GM23338 (cell line): Measurements from ENCODE around the gene KLF2. TPM values are rescaled to one million over a fixed set of nuclear protein-coding genes. Genes with fewer than 3 reads are reported as not detected.

Experiments used
- ATAC-seq: fragments of 200-7000 bp; cut with Tn5 transposase; 3 replicates; pipeline ENCODE4 v1.9.1; 2020
- DNase-seq: peaks from one replicate; pipeline ENCODE4 v3.0.0-alpha.2; 2015; ENCODE audit warnings: low spot score
- H2AFZ ChIP-seq: fragments of 200-600 bp; sonication (generic); 2 replicates; pipeline ENCODE4 v1.8.0; 2016; ENCODE audit warnings: antibody characterized with exemption, mild to moderate bottlenecking, moderate library complexity
- H3F3A ChIP-seq: fragments of 200-600 bp; sonication (generic); replicated peaks from 2 replicates; pipeline ENCODE4 v1.8.0; 2017; ENCODE audit warnings: antibody characterized with exemption, mixed run types, low read depth
- H3K27ac ChIP-seq: fragments of 200-600 bp; sonication (generic); 2 replicates; pipeline ENCODE4 v1.6.1; 2016; ENCODE audit warnings: low read depth
- H3K27me3 ChIP-seq: fragments of 200-600 bp; sonication (generic); 2 replicates; pipeline ENCODE4 v1.8.0; 2016; ENCODE audit warnings: mild to moderate bottlenecking, mixed run types, moderate library complexity; ENCODE audit not compliant: insufficient read depth
- H3K36me3 ChIP-seq: fragments of 200-600 bp; sonication (generic); 2 replicates; pipeline ENCODE4 v1.8.0; 2016; ENCODE audit warnings: mild to moderate bottlenecking; ENCODE audit not compliant: insufficient read depth
- H3K4me1 ChIP-seq: fragments of 200-600 bp; sonication (generic); 2 replicates; pipeline ENCODE4 v1.8.0; 2016; ENCODE audit warnings: mild to moderate bottlenecking, moderate library complexity; ENCODE audit not compliant: insufficient read depth
- H3K4me2 ChIP-seq: fragments of 200-600 bp; sonication (generic); 2 replicates; pipeline ENCODE4 v1.7.1; 2017; ENCODE audit warnings: mixed run types
- H3K4me3 ChIP-seq: fragments of 200-600 bp; sonication (generic); 2 replicates; pipeline ENCODE4 v1.6.1; 2016; ENCODE audit warnings: mixed run types
- H3K79me2 ChIP-seq: fragments of 200-600 bp; sonication (generic); replicated peaks from 2 replicates; pipeline ENCODE4 v1.8.0; 2017; ENCODE audit warnings: mild to moderate bottlenecking; ENCODE audit not compliant: insufficient read depth
- H3K9me2 ChIP-seq: fragments of 200-600 bp; sonication (generic); 2 replicates; pipeline ENCODE4 v1.8.0; 2017; ENCODE audit not compliant: insufficient read depth
- H4K20me1 ChIP-seq: fragments of 200-600 bp; sonication (generic); replicated peaks from 2 replicates; pipeline ENCODE4 v1.8.0; 2017; ENCODE audit warnings: mild to moderate bottlenecking; ENCODE audit not compliant: insufficient read depth
- H3K27ac Mint-ChIP-seq: 2 replicates; pipeline ENCODE4 v1.8.0; 2020; ENCODE audit warnings: inconsistent platforms, mild to moderate bottlenecking, moderate library complexity, mixed read lengths
- H3K27me3 Mint-ChIP-seq: 3 replicates; pipeline ENCODE4 v1.8.0; 2022; ENCODE audit warnings: low read depth, mild to moderate bottlenecking, moderate library complexity, mixed read lengths, inconsistent platforms; ENCODE audit not compliant: insufficient read depth, poor library complexity
- H3K36me3 Mint-ChIP-seq: 3 replicates; pipeline ENCODE4 v1.8.0; 2021; ENCODE audit warnings: low read depth, mild to moderate bottlenecking, inconsistent platforms, moderate library complexity, mixed read lengths
- H3K4me1 Mint-ChIP-seq: 3 replicates; pipeline ENCODE4 v1.8.0; 2020; ENCODE audit warnings: mild to moderate bottlenecking, inconsistent platforms, mixed read lengths
- H3K4me3 Mint-ChIP-seq: 3 replicates; pipeline ENCODE4 v1.8.0; 2021; ENCODE audit warnings: moderate library complexity, mild to moderate bottlenecking, inconsistent platforms, mixed read lengths
- H3K9me3 Mint-ChIP-seq: 3 replicates; pipeline ENCODE4 v1.8.0; 2020; ENCODE audit warnings: moderate library complexity, mild to moderate bottlenecking, inconsistent platforms, mixed read lengths
- CREB1 ChIP-seq: fragments of 250-450 bp; sonication (Bioruptor Pico); IDR thresholded peaks from 2 replicates; pipeline ENCODE4 v1.5.0; 2020; ENCODE audit warnings: low read depth, mild to moderate bottlenecking, moderate library complexity
- CTCF ChIP-seq, 2 experiments: fragments of 200-600 bp in 1 of 2; sonication (generic) in 1 of 2; conservative IDR thresholded peaks; 2 replicates each; pipeline versions ENCODE4 v1.5.1 to v1.6.1; 2016 to 2017; ENCODE audit warnings: antibody characterized with exemption in 2 of 2, low read depth in 2 of 2, mild to moderate bottlenecking in 2 of 2, moderate library complexity in 1 of 2
- ETS1 ChIP-seq: IDR thresholded peaks from 2 replicates; pipeline ENCODE4 v1.6.1; 2016; ENCODE audit warnings: antibody characterized with exemption
- EZH2 ChIP-seq: fragments of 200-600 bp; sonication (generic); IDR thresholded peaks from one replicate; pipeline ENCODE4 v1.8.0; 2017; ENCODE audit warnings: antibody characterized with exemption, mild to moderate bottlenecking, low read depth; ENCODE audit not compliant: unreplicated experiment
- EZH2phosphoT487 ChIP-seq: fragments of 200-600 bp; sonication (generic); IDR thresholded peaks from one replicate; pipeline ENCODE4 v1.8.1; 2018; ENCODE audit warnings: antibody characterized with exemption; ENCODE audit not compliant: unreplicated experiment
- JUNB ChIP-seq: IDR thresholded peaks from one replicate; pipeline ENCODE4 v1.6.1; 2016; ENCODE audit warnings: antibody characterized with exemption; ENCODE audit not compliant: unreplicated experiment
- NANOG ChIP-seq: IDR thresholded peaks from 2 replicates; pipeline ENCODE4 v1.6.1; 2016; ENCODE audit warnings: antibody characterized with exemption, borderline replicate concordance
- POLR2AphosphoS5 ChIP-seq: IDR thresholded peaks from 2 replicates; pipeline ENCODE4 v1.6.1; 2016; ENCODE audit warnings: antibody characterized with exemption, low read depth
- REST ChIP-seq: IDR thresholded peaks from one replicate; pipeline ENCODE4 v1.6.1; 2018; ENCODE audit warnings: antibody characterized with exemption; ENCODE audit not compliant: unreplicated experiment
- STAT1 ChIP-seq: IDR thresholded peaks from one replicate; pipeline ENCODE4 v1.6.1; 2016; ENCODE audit warnings: antibody characterized with exemption; ENCODE audit not compliant: unreplicated experiment
- ZNF114 ChIP-seq: fragments of 250-450 bp; sonication (Bioruptor Pico); IDR thresholded peaks from 2 replicates; pipeline ENCODE4 v1.5.0; 2020; ENCODE audit warnings: mild to moderate bottlenecking, moderate library complexity
- ZNF331 ChIP-seq: fragments of 250-450 bp; sonication (Bioruptor Pico); IDR thresholded peaks from 2 replicates; pipeline ENCODE4 v1.5.0; 2020; ENCODE audit warnings: low read depth, mild to moderate bottlenecking, moderate library complexity
- ZNF462 ChIP-seq: fragments of 250-450 bp; sonication (Bioruptor Pico); IDR thresholded peaks from 2 replicates; pipeline ENCODE4 v1.5.0; 2020; ENCODE audit warnings: mild to moderate bottlenecking, moderate library complexity
- polyA plus RNA-seq: library from polyadenylated mRNA; unstranded; fragments of >200 nt; fragmentation: Nextera tagmentation; extraction: Ambion mirVana; gene quantifications from 2 replicates; pipeline ENCODE4 v1.2.1, GENCODE V29; 2016
- total RNA-seq: library from RNA; depleted of rRNA; stranded (reverse); fragments of >200 nt; shearing (Covaris generic); gene quantifications from 2 replicates; pipeline ENCODE4 v1.2.3, GENCODE V29; 2014

The KLF2 gene
- total and polyA plus RNA-seq, 2 experiments from 2014 or later, result 0.90 TPM; not detected in 1

GRCh38 chr19:16375157-16375935 is 50.7 kb downstream of the KLF2 start:
- H3K4me3 ChIP-seq, result no peak overlapping the region
- no peak overlapping the region for H3K27ac Mint-ChIP-seq
- no peak for ATAC-seq

More at GRCh38 chr19:16375157-16375935, 50.7 kb downstream of the KLF2 start:
- peaks cover 15% of the 10 kb centered on the region for H3K4me1 Mint-ChIP-seq
- TF ChIP-seq JUNB (no peak), ZNF462 (CRISPR knock-in tag) (no peak), POLR2AphosphoS5 (no peak), CREB1 (CRISPR knock-in tag) (no peak), REST (no peak), STAT1 (no peak), CTCF (conservative IDR thresholded peaks at IDR 0.05; ENCODE audit: low read depth in 2 of 2) (no peak), ZNF331 (CRISPR knock-in tag) (no peak), NANOG (no peak), ZNF114 (CRISPR knock-in tag) (no peak), EZH2phosphoT487 (no peak), ETS1 (no peak), EZH2 (no peak)
- H3K36me3 Mint-ChIP-seq, result peaks cover 30% of the 10 kb centered on the region
- Histone ChIP-seq H3K27me3 (no peaks in the 10 kb centered on the region), H3K79me2 (no peaks in the 10 kb centered on the region), H3K27ac (no peak overlapping the region), H3K4me1 (no peaks in the 10 kb centered on the region), H3F3A (0 out of 2 replicates have a peak, but pooled peaks cover 3% of the 10 kb centered on the region), H4K20me1 (0 out of 2 replicates have a peak, but pooled peaks cover 3% of the 10 kb centered on the region), H3K4me2 (no peak overlapping the region), H2AFZ (no peak overlapping the region), H3K9me2 (no peaks in the 10 kb centered on the region), H3K36me3 (no peaks in the 10 kb centered on the region)
- H3K4me3 Mint-ChIP-seq, result no peak overlapping the region
- H3K27me3 Mint-ChIP-seq, result peaks cover 10% of the 10 kb centered on the region
- DNase-seq, result no peak
- H3K9me3 Mint-ChIP-seq, result no peaks in the 10 kb centered on the region
